Neuronal stem cell (in vitro differentiated cells): ENCODE measurements around the gene SUSD1.

Experiments
- DNase-seq: peaks from one replicate; pipeline ENCODE4 v3.0.0-alpha.2; 2013; ENCODE audit warnings: low spot score
- H2AFZ ChIP-seq: one replicate; pipeline ENCODE4 v1.6.1; 2013; ENCODE audit warnings: mild to moderate bottlenecking, low read length, inconsistent platforms
- H2AK5ac ChIP-seq: 2 replicates; pipeline ENCODE4 v1.6.1; 2013; ENCODE audit warnings: low read depth, mild to moderate bottlenecking, inconsistent platforms, low read length, moderate library complexity, mixed read lengths
- H2BK120ac ChIP-seq: 2 replicates; pipeline ENCODE4 v1.6.1; 2013; ENCODE audit warnings: low read depth, mild to moderate bottlenecking, inconsistent platforms, low read length, moderate library complexity, mixed read lengths
- H2BK12ac ChIP-seq: one replicate; pipeline ENCODE4 v1.6.1; 2013; ENCODE audit warnings: low read length, inconsistent platforms
- H2BK15ac ChIP-seq: 2 replicates; pipeline ENCODE4 v1.6.1; 2013; ENCODE audit warnings: mild to moderate bottlenecking, low read length, inconsistent platforms, mixed read lengths
- H2BK5ac ChIP-seq: one replicate; pipeline ENCODE4 v1.6.1; 2013; ENCODE audit warnings: inconsistent platforms, mild to moderate bottlenecking, low read length, moderate library complexity
- H3K14ac ChIP-seq: one replicate; pipeline ENCODE4 v1.6.1; 2013; ENCODE audit warnings: low read length, inconsistent platforms
- H3K18ac ChIP-seq: 2 replicates; pipeline ENCODE4 v1.6.1; 2013; ENCODE audit warnings: low read length, inconsistent platforms
- H3K23ac ChIP-seq: 2 replicates; pipeline ENCODE4 v1.6.1; 2013; ENCODE audit warnings: low read depth, mild to moderate bottlenecking, mixed read lengths, low read length, inconsistent platforms; ENCODE audit not compliant: poor library complexity
- H3K27ac ChIP-seq: replicated peaks from 3 replicates; pipeline ENCODE4 v1.5.1; 2013; ENCODE audit warnings: low read length, inconsistent platforms
- H3K27me3 ChIP-seq, 3 experiments: 2 replicates each; pipeline ENCODE4 v1.6.1; 2013; ENCODE audit warnings: low read length in 3 of 3, mild to moderate bottlenecking in 2 of 3, inconsistent platforms in 1 of 3, low read depth in 1 of 3, mixed read lengths in 1 of 3, moderate library complexity in 1 of 3; ENCODE audit not compliant: control insufficient read depth in 3 of 3, insufficient read depth in 3 of 3
- H3K36me3 ChIP-seq, 2 donors: replicated peaks in 1 of 2; 2 replicates each; pipeline ENCODE4 v1.6.1; 2013; ENCODE audit warnings: low read length in 2 of 2; ENCODE audit not compliant: control insufficient read depth in 2 of 2, insufficient read depth in 2 of 2
- H3K4ac ChIP-seq: 2 replicates; pipeline ENCODE4 v1.6.1; 2013; ENCODE audit warnings: inconsistent platforms, mild to moderate bottlenecking, low read length, moderate library complexity
- H3K4me1 ChIP-seq, 2 donors: 1 replicate in 1 of 2; 2 replicates in 1 of 2; pipeline ENCODE4 v1.6.1; 2013; ENCODE audit warnings: low read length in 2 of 2, low read depth in 1 of 2; ENCODE audit not compliant: control insufficient read depth in 2 of 2, insufficient read depth in 1 of 2
- H3K4me2 ChIP-seq: one replicate; pipeline ENCODE4 v1.6.1; 2013; ENCODE audit warnings: mild to moderate bottlenecking, low read length, inconsistent platforms; ENCODE audit not compliant: insufficient read depth, poor library complexity, severe bottlenecking
- H3K4me3 ChIP-seq, 2 donors: 2 replicates each; pipeline ENCODE4 v1.5.1; 2013; ENCODE audit warnings: low read length in 2 of 2, mild to moderate bottlenecking in 2 of 2, inconsistent platforms in 1 of 2, moderate library complexity in 1 of 2
- H3K79me1 ChIP-seq: one replicate; pipeline ENCODE4 v1.6.1; 2013; ENCODE audit warnings: low read depth, mild to moderate bottlenecking, inconsistent platforms, low read length, moderate library complexity
- H3K9ac ChIP-seq: one replicate; pipeline ENCODE4 v1.6.1; 2013; ENCODE audit warnings: mild to moderate bottlenecking, low read depth, low read length, inconsistent platforms; ENCODE audit not compliant: poor library complexity
- H3K9me3 ChIP-seq, 2 donors: replicated peaks in 1 of 2; 2 replicates each; pipeline versions ENCODE3 to v1.6.1; 2013; ENCODE audit warnings: low read length in 2 of 2, mild to moderate bottlenecking in 2 of 2, inconsistent platforms in 1 of 2, low read depth in 1 of 2, mixed read lengths in 1 of 2, moderate library complexity in 1 of 2; ENCODE audit not compliant: control insufficient read depth in 2 of 2, insufficient read depth in 1 of 2
- H4K8ac ChIP-seq: one replicate; pipeline ENCODE4 v1.6.1; 2013; ENCODE audit warnings: low read depth, mild to moderate bottlenecking, inconsistent platforms, low read length, moderate library complexity
- H4K91ac ChIP-seq: one replicate; pipeline ENCODE4 v1.6.1; 2013; ENCODE audit warnings: low read length, low read depth, mild to moderate bottlenecking, inconsistent platforms; ENCODE audit not compliant: poor library complexity
- WGBS, 2 donors: extraction: QIAGEN DNeasy Blood & Tissue Kit; methylation state at CpG; one replicate each; pipeline ENCODE4 v1.1.7; 2013; ENCODE audit warnings: missing lambda C conversion rate in 2 of 2, mixed read lengths in 1 of 2; ENCODE audit not compliant: insufficient read length in 2 of 2, insufficient replicate concordance in 1 of 2; ENCODE audit errors: extremely low coverage in 2 of 2; 5-methylcytosine and 5-hydroxymethylcytosine counted together

The SUSD1 gene

DNA sequence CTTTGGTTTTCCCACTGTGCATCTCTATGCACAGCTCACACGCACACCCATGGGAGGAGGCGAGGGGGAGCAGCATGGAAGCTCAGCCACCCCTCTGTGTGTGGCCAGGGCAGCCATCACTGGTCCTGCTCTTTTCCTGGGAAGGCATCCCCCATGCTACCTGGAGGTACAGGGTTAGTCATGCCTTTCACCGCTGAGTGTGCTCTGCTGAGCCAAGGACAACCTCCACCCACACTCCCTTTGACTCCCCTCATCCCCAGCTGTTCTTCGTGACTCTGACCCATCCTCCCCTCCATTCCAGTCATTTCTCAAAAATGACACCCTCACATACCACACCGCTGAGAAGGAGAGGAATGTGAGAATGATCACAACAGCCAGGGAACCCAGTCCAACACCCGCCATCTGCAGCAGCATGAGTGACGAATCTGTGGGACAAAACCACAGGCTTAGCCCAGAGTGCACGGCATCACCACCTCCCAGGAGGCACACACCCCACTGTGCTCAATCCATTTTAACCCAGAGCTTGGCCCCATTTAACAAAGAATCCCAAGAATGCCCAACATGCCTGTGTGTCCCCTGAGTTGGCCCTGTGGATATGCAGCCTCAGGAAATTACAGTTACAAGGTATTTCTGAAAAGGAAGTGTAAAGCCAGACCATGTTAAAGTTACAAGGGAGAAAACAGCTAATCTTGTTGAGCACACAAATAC, 133.4 kb downstream of the SUSD1 start:
- no peak overlapping the region for H3K4ac ChIP-seq
- no peak overlapping the region for H3K14ac ChIP-seq
- H2BK5ac ChIP-seq = no peak overlapping the region
- no peak for DNase-seq
- no peak overlapping the region for H3K27ac ChIP-seq
- H3K4me3 ChIP-seq = no peak overlapping the region
- H3K36me3 ChIP-seq = no peaks in the 10 kb centered on the region
- no peaks in the 10 kb centered on the region for H3K79me1 ChIP-seq
- H3K18ac ChIP-seq = peak overlapping the region; percentile 1
- peak overlapping the region; percentile 19 for H4K91ac ChIP-seq
- peaks cover 3 to 11% of the 10 kb centered on the region in 2 donors for H3K4me1 ChIP-seq
- H3K9me3 ChIP-seq = no peaks in the 10 kb centered on the region
- no peak overlapping the region for H3K4me2 ChIP-seq
- H2AK5ac ChIP-seq = no peak overlapping the region
- no peak overlapping the region for H2BK15ac ChIP-seq
- no peak overlapping the region for H4K8ac ChIP-seq
- H3K27me3 ChIP-seq = no peaks in the 10 kb centered on the region
- no peak overlapping the region for H2BK12ac ChIP-seq
- H2AFZ ChIP-seq = peak overlapping the region; percentile 15
- no peak overlapping the region for H2BK120ac ChIP-seq
- H3K23ac ChIP-seq = no peak overlapping the region
- H3K9ac ChIP-seq = no peak overlapping the region
- no CpG with 5 or more reads among the region's 8 CpGs for WGBS, 2 donors

DNA sequence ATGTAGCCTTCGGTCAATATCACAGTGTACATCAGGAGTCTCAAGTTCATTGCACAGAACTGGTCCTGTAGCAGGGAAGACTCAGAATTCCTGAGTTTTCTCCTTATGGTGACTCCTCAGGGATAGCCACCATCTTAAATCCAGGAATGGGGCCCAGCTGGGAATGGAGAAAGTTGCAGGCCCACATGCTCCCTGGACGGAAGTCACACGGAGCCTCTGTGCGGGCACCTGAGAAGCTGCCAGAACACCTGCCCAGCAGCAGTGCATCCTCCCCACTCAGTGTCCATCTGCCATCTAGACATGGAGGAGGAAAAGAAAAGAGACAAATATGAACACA, 133.9 kb downstream of the SUSD1 start:
- Histone ChIP-seq H3K9ac (no peak overlapping the region), H2AFZ (no peak overlapping the region)
- WGBS, 2 donors = no CpG with 5 or more reads among the region's 4 CpGs

DNA sequence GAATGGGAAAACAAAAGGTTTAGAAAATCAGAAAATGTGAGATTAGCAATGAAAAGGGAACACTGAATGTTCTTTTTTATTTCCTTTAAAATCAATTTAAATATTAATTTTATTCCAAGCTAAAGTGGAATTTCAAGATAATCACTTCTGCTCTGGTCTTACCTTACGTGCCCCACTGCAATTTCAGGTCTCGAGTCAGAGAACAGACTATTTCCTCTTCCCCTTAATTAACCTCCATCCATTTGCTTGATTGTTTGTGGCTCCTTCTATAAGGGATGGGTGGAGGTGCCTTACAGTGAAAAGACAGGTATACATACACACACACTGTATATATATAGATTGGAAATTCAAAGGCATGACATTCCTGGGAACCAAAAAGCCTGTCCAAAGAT, 137.1 kb downstream of the SUSD1 start:
- H3K4me2 ChIP-seq = no peak overlapping the region
- H2AFZ ChIP-seq = no peak overlapping the region
- DNase-seq = no peak
- no peak overlapping the region for H4K8ac ChIP-seq
- no peak overlapping the region for H3K23ac ChIP-seq
- no peak overlapping the region for H3K14ac ChIP-seq
- H3K4me1 ChIP-seq = peaks cover 3 to 14% of the 10 kb centered on the region in 2 donors
- no peak overlapping the region for H3K18ac ChIP-seq
- no peaks in the 10 kb centered on the region for H3K27me3 ChIP-seq
- no peak overlapping the region for H2AK5ac ChIP-seq
- WGBS, 2 donors = no CpG with 5 or more reads among the region's 2 CpGs
- H2BK12ac ChIP-seq = no peak overlapping the region
- no peak overlapping the region for H3K9ac ChIP-seq
- no peak overlapping the region for H2BK15ac ChIP-seq
- H3K4me3 ChIP-seq = no peak overlapping the region
- H3K79me1 ChIP-seq = no peaks in the 10 kb centered on the region
- no peak overlapping the region for H2BK5ac ChIP-seq
- H4K91ac ChIP-seq = no peak overlapping the region
- no peak overlapping the region for H2BK120ac ChIP-seq
- H3K36me3 ChIP-seq = no peaks in the 10 kb centered on the region
- H3K27ac ChIP-seq = no peak overlapping the region
- no peak overlapping the region for H3K4ac ChIP-seq
- no peaks in the 10 kb centered on the region for H3K9me3 ChIP-seq

More for the DNA sequence above, 133.9 kb downstream of the SUSD1 start:
- Histone ChIP-seq H3K9me3 (no peaks in the 10 kb centered on the region), H3K4me1 (peaks cover 3 to 11% of the 10 kb centered on the region in 2 donors), H3K4me2 (no peak overlapping the region), H3K27me3 (no peaks in the 10 kb centered on the region), H2BK120ac (no peak overlapping the region), H3K23ac (no peak overlapping the region), H2BK12ac (no peak overlapping the region), H3K36me3 (no peaks in the 10 kb centered on the region), H3K14ac (no peak overlapping the region), H2BK5ac (no peak overlapping the region), H3K27ac (no peak overlapping the region), H3K79me1 (no peaks in the 10 kb centered on the region), H4K91ac (no peak overlapping the region), H4K8ac (no peak overlapping the region), H3K18ac (peak overlapping the region; percentile 1), H3K4me3 (no peak overlapping the region), H2AK5ac (no peak overlapping the region), H3K4ac (no peak overlapping the region), H2BK15ac (no peak overlapping the region)
- no peak for DNase-seq

DNA sequence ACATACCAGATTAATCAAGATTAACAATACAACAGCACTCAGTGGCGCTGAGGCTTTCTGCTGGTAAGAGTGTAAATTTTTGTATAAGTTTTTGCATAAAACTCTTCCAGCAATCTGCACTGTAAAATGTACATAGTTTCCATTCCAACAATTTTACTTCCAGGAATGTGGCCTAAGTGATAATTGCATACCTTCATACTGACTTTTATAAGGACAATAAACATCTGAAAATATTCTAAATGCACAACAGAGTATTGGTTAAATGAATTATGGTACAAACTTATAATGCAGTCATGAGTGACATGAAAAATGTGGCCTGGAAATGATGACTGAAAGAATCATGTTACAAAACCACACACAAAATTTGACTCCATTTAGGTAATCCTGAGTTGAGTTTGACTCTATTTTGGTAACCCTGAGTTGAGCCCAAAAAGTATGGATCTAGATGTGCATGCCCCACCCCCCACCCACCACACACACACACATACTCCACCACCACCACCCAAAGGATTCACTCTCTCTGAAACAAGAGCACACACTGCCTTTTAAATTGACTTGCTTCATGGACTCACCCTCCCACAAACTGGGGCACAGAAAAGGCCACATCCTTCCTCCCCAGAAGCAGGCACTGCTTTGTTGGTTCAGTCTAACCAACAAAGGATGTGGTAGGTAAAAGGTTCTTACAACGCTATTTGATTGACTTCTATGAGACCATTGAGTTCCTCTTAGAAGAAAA, 137.6 kb downstream of the SUSD1 start:
- no peak overlapping the region for H2AFZ ChIP-seq
- no CpG with 5 or more reads among the region's 2 CpGs for WGBS, 2 donors
- peaks cover 3 to 14% of the 10 kb centered on the region in 2 donors for H3K4me1 ChIP-seq
- H3K9ac ChIP-seq = no peak overlapping the region
- no peak overlapping the region for H4K8ac ChIP-seq
- H2BK120ac ChIP-seq = no peak overlapping the region
- H2BK12ac ChIP-seq = no peak overlapping the region
- no peak overlapping the region for H4K91ac ChIP-seq
- H3K36me3 ChIP-seq = no peaks in the 10 kb centered on the region
- no peak overlapping the region for H3K14ac ChIP-seq
- no peak overlapping the region for H2BK5ac ChIP-seq
- H3K4me2 ChIP-seq = no peak overlapping the region
- H2AK5ac ChIP-seq = no peak overlapping the region
- no peaks in the 10 kb centered on the region for H3K79me1 ChIP-seq
- H3K18ac ChIP-seq = no peak overlapping the region
- no peak overlapping the region for H3K4me3 ChIP-seq
- H3K27me3 ChIP-seq = no peaks in the 10 kb centered on the region
- no peaks in the 10 kb centered on the region for H3K9me3 ChIP-seq
- no peak overlapping the region for H3K4ac ChIP-seq
- no peak overlapping the region for H3K27ac ChIP-seq
- H3K23ac ChIP-seq = no peak overlapping the region
- no peak overlapping the region for H2BK15ac ChIP-seq
- DNase-seq = peak; percentile 24
